B cell (primary cell): ENCODE measurements around the gene WEE1. TPM values are rescaled to one million over a fixed set of nuclear protein-coding genes. Genes with fewer than 3 reads are reported as not detected.

ENCODE experiments used
- ATAC-seq: fragments of 200-7000 bp; cut with Tn5 transposase; one replicate; pipeline ENCODE4 v1.10.0; 2021; ENCODE audit warnings: low read depth, mild to moderate bottlenecking, moderate number of reproducible peaks, moderate library complexity
- CTCF ChIA-PET: fragments of 350-600 bp; sonication (Branson Sonifier 250); formaldehyde crosslinking; loops from one replicate; lab custom pipeline; 2021; ENCODE audit warnings: antibody characterized with exemption, inconsistent platforms; lab: Charles Lee
- POLR2A ChIA-PET: fragments of 350-600 bp; sonication (Branson Sonifier 250); formaldehyde crosslinking; loops from one replicate; lab custom pipeline; 2021; ENCODE audit warnings: antibody characterized with exemption; lab: Charles Lee
- DNase-seq: peaks from one replicate; pipeline ENCODE4 v3.0.0; 2013
- H2AFZ ChIP-seq: 2 replicates; pipeline ENCODE4 v1.6.1; 2012; ENCODE audit warnings: mild to moderate bottlenecking, low read depth, low read length; ENCODE audit not compliant: insufficient read depth, poor library complexity, severe bottlenecking
- H3K27ac ChIP-seq, 2 donors: 1 replicate in 1 of 2; 2 replicates in 1 of 2; pipeline ENCODE4 v1.5.1; 2012 to 2013; ENCODE audit warnings: low read length in 2 of 2, mild to moderate bottlenecking in 2 of 2, moderate library complexity in 1 of 2
- H3K27me3 ChIP-seq, 4 experiments: fragments of 200-600 bp in 1 of 4; sonication (generic) in 1 of 4; replicated peaks in 1 of 4; 1 replicate in 2 of 4; 2 replicates in 2 of 4; pipeline versions ENCODE4 v1.6.1 to v1.7.0; 2013 to 2016; ENCODE audit warnings: low read length in 3 of 4, mild to moderate bottlenecking in 2 of 4, mixed read lengths in 1 of 4, moderate library complexity in 1 of 4; ENCODE audit not compliant: insufficient read depth in 4 of 4, control insufficient read depth in 3 of 4; ENCODE audit errors: control extremely low read depth in 1 of 4
- H3K36me3 ChIP-seq, 2 experiments: replicated peaks in 1 of 2; 1 replicate in 1 of 2; 2 replicates in 1 of 2; pipeline versions ENCODE4 v1.6.1 to v1.7.1; 2013; ENCODE audit warnings: low read length in 1 of 2; ENCODE audit not compliant: insufficient read depth in 2 of 2, control insufficient read depth in 1 of 2; ENCODE audit errors: control extremely low read depth in 1 of 2, extremely low read depth in 1 of 2
- H3K4me1 ChIP-seq, 2 donors: fragments of 200-600 bp in 1 of 2; sonication (generic) in 1 of 2; 1 replicate in 1 of 2; 2 replicates in 1 of 2; pipeline versions ENCODE4 v1.5.1 to v1.6.1; 2013 to 2017; ENCODE audit warnings: low read length in 2 of 2; ENCODE audit not compliant: control insufficient read depth in 2 of 2, insufficient read depth in 2 of 2
- H3K4me2 ChIP-seq: replicated peaks from 2 replicates; pipeline ENCODE3; 2012; ENCODE audit warnings: mild to moderate bottlenecking, low read depth, low read length; ENCODE audit not compliant: poor library complexity, severe bottlenecking
- H3K4me3 ChIP-seq, 5 experiments: fragments of 200-600 bp in 1 of 5; sonication (generic) in 1 of 5; 1 replicate in 3 of 5; 2 replicates in 2 of 5; pipeline versions ENCODE4 v1.5.1 to v1.7.0; 2011 to 2016; ENCODE audit warnings: low read length in 4 of 5, mild to moderate bottlenecking in 4 of 5, low read depth in 2 of 5, control low read depth in 1 of 5, moderate library complexity in 1 of 5; ENCODE audit not compliant: insufficient read depth in 1 of 5; ENCODE audit errors: control extremely low read depth in 1 of 5, extremely low read depth in 1 of 5
- H3K79me2 ChIP-seq: fragments of 200-600 bp; sonication (generic); one replicate; pipeline ENCODE4 v1.6.0; 2016; ENCODE audit warnings: low read length; ENCODE audit not compliant: control insufficient read depth, insufficient read depth
- H3K9ac ChIP-seq: fragments of 200-600 bp; sonication (generic); 2 replicates; pipeline ENCODE4 v1.6.1; 2017; ENCODE audit warnings: mild to moderate bottlenecking, low read length, moderate library complexity
- H3K9me3 ChIP-seq, 3 donors: one replicate each; pipeline versions ENCODE4 v1.6.1 to v1.7.1; 2013; ENCODE audit warnings: low read length in 2 of 3; ENCODE audit not compliant: control insufficient read depth in 2 of 3, insufficient read depth in 1 of 3; ENCODE audit errors: control extremely low read depth in 1 of 3
- H4K20me1 ChIP-seq: 2 replicates; pipeline ENCODE4 v1.6.0; 2012; ENCODE audit warnings: mild to moderate bottlenecking, low read length; ENCODE audit not compliant: insufficient read depth, control insufficient read depth, poor library complexity, severe bottlenecking
- H3K27ac Mint-ChIP-seq: one replicate; pipeline ENCODE4 v1.8.0; 2021; ENCODE audit warnings: mixed read lengths
- H3K27me3 Mint-ChIP-seq: one replicate; pipeline ENCODE4 v1.8.0; 2021; ENCODE audit warnings: mixed read lengths
- H3K4me1 Mint-ChIP-seq: one replicate; pipeline ENCODE4 v1.8.0; 2021; ENCODE audit warnings: mixed read lengths
- H3K4me3 Mint-ChIP-seq: one replicate; pipeline ENCODE4 v1.8.0; 2021; ENCODE audit warnings: mixed read lengths
- H3K9me3 Mint-ChIP-seq: one replicate; pipeline ENCODE4 v1.8.0; 2022; ENCODE audit warnings: mixed read lengths; ENCODE audit not compliant: insufficient read depth
- CTCF ChIP-seq: fragments of 200-600 bp; IDR thresholded peaks from one replicate; pipeline ENCODE4 v1.8.0; 2022; ENCODE audit warnings: antibody characterized with exemption, mild to moderate bottlenecking
- EZH2 ChIP-seq: IDR thresholded peaks from 2 replicates; pipeline ENCODE4 v1.6.1; 2012; ENCODE audit warnings: borderline replicate concordance, low read depth, mild to moderate bottlenecking, moderate library complexity, low read length; ENCODE audit not compliant: insufficient read depth, poor library complexity, severe bottlenecking
- WGBS: methylation state at CpG from one replicate; pipeline ENCODE4 v1.1.5; 2013; ENCODE audit warnings: missing lambda C conversion rate; ENCODE audit not compliant: insufficient coverage; 5-methylcytosine and 5-hydroxymethylcytosine counted together
- intact Hi-C: fragments of 100-400 bp; cut with micrococcal nuclease; formaldehyde crosslinking; loops from one replicate; pipeline ENCODE4 v1.10.0; 2022
- polyA plus RNA-seq: library from polyadenylated mRNA; depleted of rRNA; stranded (reverse); fragments of >200 nt; gene quantifications from 2 replicates; pipeline ENCODE4 v1.2.3, GENCODE V29; 2012
- total RNA-seq, 2 donors: library from RNA; stranded (reverse); fragments of 120-200 nt in 1 of 2; gene quantifications; 1 replicate in 1 of 2; 2 replicates in 1 of 2; pipeline versions ENCODE4 v1.2.3 to v1.2.4, GENCODE V29; 2013 to 2022

WEE1 gene
- total and polyA plus RNA-seq, 2 donors (not counting 1 experiment from before 2014, with no cell fraction given): 14.7 to 31.3 TPM

DNA sequence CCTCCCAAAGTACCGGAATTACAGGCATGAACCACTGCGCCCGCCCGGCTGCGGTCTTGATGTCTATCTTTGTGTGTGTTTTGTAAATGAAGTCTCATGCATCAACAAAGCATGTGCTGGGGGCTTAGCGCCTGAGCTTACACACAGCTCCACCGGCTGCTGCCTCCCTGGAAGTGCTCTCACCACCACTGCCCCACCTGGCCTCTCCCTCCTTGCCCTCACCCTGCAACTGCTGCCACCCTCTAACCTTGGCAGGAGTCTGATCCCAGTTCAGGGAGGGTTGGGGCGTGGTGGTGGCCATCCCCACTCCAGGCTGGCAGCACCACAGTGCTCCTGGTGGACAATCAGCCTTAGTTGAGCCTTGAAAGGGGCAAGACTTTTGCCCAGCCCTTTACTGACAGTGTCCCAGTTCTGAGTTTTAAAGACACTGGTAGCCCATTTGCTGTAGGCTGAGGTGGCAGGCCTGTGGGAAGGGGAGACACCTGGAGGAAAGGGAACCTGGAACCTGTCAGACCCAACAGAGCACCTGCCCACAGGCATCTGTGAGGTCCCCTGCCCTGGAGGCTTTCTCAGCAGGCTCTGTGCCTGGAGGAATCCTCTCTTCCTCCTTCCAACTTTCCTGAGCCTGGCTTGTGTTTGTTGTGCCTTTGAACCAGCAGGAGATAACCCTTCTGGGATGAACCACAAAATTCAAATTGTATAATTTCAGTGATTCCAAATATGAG, 42.4 kb upstream of the WEE1 start:
- Histone ChIP-seq H3K79me2 (no peaks in the 10 kb centered on the region), H3K9ac (no peak overlapping the region), H3K27me3 (no peaks in the 10 kb centered on the region), H3K9me3 (no peaks in the 10 kb centered on the region), H3K4me2 (no peak overlapping the region), H3K4me1 (peaks cover 0 to 10% of the 10 kb centered on the region in 2 donors), H2AFZ (no peak overlapping the region), H4K20me1 (no peaks in the 10 kb centered on the region), H3K4me3 (no peak overlapping the region), H3K36me3 (peaks cover 0 to 11% of the 10 kb centered on the region in 2 experiments), H3K27ac (no peak overlapping the region)
- DNase-seq (no peak), ATAC-seq (no peak)
- TF ChIP-seq EZH2: no peak
- TF ChIP-seq CTCF: no peak
- intact Hi-C loops: no loop called here
- H3K9me3 Mint-ChIP-seq: no peaks in the 10 kb centered on the region
- no peak overlapping the region for H3K27ac Mint-ChIP-seq
- peaks cover 2% of the 10 kb centered on the region for H3K4me1 Mint-ChIP-seq
- CTCF ChIA-PET: interaction anchor here (0.6 to 1.3 kb wide), 4 partner anchors 24 to 82 kb away, joined by 3 to 4 read pairs (median 4); no protein-coding TSS in a partner anchor
- H3K27me3 Mint-ChIP-seq: no peaks in the 10 kb centered on the region
- H3K4me3 Mint-ChIP-seq: no peak overlapping the region
- POLR2A ChIA-PET: no interaction called here
- 95% methylated on average over 4 of the region's 8 CpGs for WGBS

- H3K27ac Mint-ChIP-seq: no peak overlapping the region
- H3K4me2 ChIP-seq: no peak overlapping the region
- H3K9ac ChIP-seq: no peak overlapping the region
- H3K4me3 Mint-ChIP-seq: no peak overlapping the region
- intact Hi-C loops: no loop called here
- ATAC-seq: no peak
- no peak overlapping the region for H3K4me3 ChIP-seq
- ChIA-PET CTCF (interaction anchor here (2.8 to 5.3 kb wide), 6 partner anchors 42 to 440 kb away, joined by 18 to 149 read pairs (median 44); partner anchors contain the start of gene WEE1), POLR2A (no interaction called here)
- no peaks in the 10 kb centered on the region for H3K9me3 Mint-ChIP-seq
- no peaks in the 10 kb centered on the region for H4K20me1 ChIP-seq
- TF ChIP-seq CTCF (no peak), EZH2 (no peak)
- H3K36me3 ChIP-seq: peaks cover 0 to 4% of the 10 kb centered on the region in 2 experiments
- H3K4me1 ChIP-seq: peaks cover 0 to 10% of the 10 kb centered on the region in 2 donors
- H3K4me1 Mint-ChIP-seq: peaks cover 2% of the 10 kb centered on the region
- no peaks in the 10 kb centered on the region for H3K9me3 ChIP-seq
- no peaks in the 10 kb centered on the region for H3K79me2 ChIP-seq
- no peak overlapping the region for H2AFZ ChIP-seq
- no peak overlapping the region for H3K27ac ChIP-seq
- DNase-seq: no peak
- no peaks in the 10 kb centered on the region for H3K27me3 ChIP-seq
- WGBS: 100% methylated on average over 4 of the region's 9 CpGs
- no peaks in the 10 kb centered on the region for H3K27me3 Mint-ChIP-seq
Measured at GRCh38 chr11:9533058-9533457, 40.4 kb upstream of the WEE1 start.
